Activated T-helper 1 cell treated with anti-CD3 and anti-CD28 coated beads, Interleukin-12 subunit alpha, Interleukin-12 subunit beta, Interleukin-2, Interleukin-4 antibody, amounts not matched to agents 30 ng/mL and 10 ng/mL and 1 ng/mL, durations not matched to agents 14 hours and 24 hours and 36 hours (primary cell): ENCODE results near the gene SPATC1L. TPM values are rescaled to one million over a fixed set of nuclear protein-coding genes. Genes with fewer than 3 reads are reported as not detected.
"Not testable (repeated sequence)": the region's sequence is repeated elsewhere in the genome, so short reads cannot be mapped to it uniquely, and the experiment has no call there.

Experiments used
- DNase-seq: peaks from one replicate; pipeline ENCODE4 v3.0.0; 2021; ENCODE audit warnings: low spot score
- H3K27ac Mint-ChIP-seq: one replicate; pipeline ENCODE4 v1.8.0; 2021; ENCODE audit warnings: mild to moderate bottlenecking, mixed read lengths
- H3K27me3 Mint-ChIP-seq: one replicate; pipeline ENCODE4 v1.8.0; 2022; ENCODE audit warnings: mild to moderate bottlenecking, moderate library complexity, mixed read lengths; ENCODE audit not compliant: insufficient read depth
- H3K36me3 Mint-ChIP-seq: one replicate; pipeline ENCODE4 v1.8.0; 2021; ENCODE audit warnings: low read depth, mixed read lengths
- H3K4me1 Mint-ChIP-seq: one replicate; pipeline ENCODE4 v1.8.0; 2021; ENCODE audit warnings: low read depth, mixed read lengths
- H3K4me3 Mint-ChIP-seq: one replicate; pipeline ENCODE4 v1.8.0; 2021; ENCODE audit warnings: mild to moderate bottlenecking, moderate library complexity, mixed read lengths
- H3K9me3 Mint-ChIP-seq: one replicate; pipeline ENCODE4 v1.8.0; 2021; ENCODE audit warnings: mixed read lengths
- intact Hi-C: fragments of 100-400 bp; cut with micrococcal nuclease; formaldehyde crosslinking; loops from one replicate; pipeline ENCODE4 v1.15.1; 2024
- total RNA-seq: library from RNA; stranded (reverse); gene quantifications from 2 replicates; pipeline ENCODE4 v1.2.3, GENCODE V29; 2022

SPATC1L gene
- total RNA-seq, 1 donor from 2014 or later, result 12.8 TPM

DNA sequence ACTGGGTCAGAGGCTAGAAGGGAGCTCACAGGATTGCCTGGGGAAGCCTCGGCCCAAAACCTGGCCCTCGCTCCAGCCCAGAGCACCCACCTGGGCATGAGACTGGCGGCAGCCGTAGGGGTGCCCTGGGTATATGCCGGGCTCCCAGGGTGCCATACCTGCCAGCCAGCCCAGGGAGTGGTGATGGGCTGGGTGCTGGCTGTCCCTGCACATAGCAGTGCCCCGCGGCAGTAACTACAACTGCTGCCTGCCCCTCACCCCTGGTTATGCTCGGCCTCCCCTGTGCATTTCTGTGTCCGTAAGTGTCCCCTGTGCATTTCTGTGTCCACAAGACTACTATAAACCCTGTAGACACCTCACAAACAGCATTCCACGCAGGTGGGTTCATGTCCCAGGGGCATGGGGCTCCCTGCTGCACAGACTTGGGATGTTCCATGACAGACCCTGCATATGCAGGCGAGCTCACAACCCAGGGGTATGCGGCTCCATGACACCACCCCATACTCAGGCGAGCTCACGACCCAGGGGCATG lies 5.8 kb upstream of the SPATC1L start:
- H3K27ac Mint-ChIP-seq, result no peak overlapping the region
- no peaks in the 10 kb centered on the region for H3K4me1 Mint-ChIP-seq
- intact Hi-C loops, result no loop called here
- H3K27me3 Mint-ChIP-seq, result no peaks in the 10 kb centered on the region
- H3K9me3 Mint-ChIP-seq, result no peaks in the 10 kb centered on the region
- H3K4me3 Mint-ChIP-seq, result no peak overlapping the region
- no peak for DNase-seq
- H3K36me3 Mint-ChIP-seq, result peaks cover 14% of the 10 kb centered on the region

DNA sequence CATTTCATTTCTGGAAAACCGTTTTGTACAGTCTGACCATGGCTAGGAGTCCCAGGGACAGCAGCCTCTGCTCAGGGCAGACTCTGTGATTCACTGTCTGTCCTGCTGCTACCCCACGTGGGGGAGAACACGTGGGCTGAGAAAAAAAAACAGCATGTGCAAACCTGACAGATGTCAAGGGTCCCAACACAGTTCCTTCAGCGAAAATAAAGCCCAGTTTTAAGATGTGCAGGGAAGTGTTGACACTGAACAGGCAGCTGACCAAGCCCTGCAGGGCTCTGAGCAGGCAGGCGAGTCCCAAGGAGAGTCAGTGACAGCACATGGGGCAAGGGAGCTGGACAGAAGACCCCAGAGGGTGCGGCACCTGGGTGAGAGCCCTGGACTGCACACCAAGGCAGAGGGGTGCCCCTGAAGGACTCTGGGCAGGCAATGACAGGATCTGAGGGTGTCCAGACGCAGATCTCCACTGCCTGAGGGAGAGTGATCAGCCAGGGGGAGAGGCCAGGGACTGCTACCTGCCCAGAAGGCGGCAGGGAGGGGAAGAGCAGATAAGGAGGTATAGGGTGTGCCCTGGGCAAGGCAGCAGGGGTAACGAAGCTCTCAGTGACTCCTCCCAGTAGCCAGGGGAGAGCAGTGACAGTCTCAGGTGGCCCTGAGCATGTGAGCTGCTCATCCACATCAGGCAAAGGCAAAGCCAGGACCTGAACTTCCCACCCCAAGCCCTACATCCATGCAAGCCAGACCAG lies 5.1 kb upstream of the SPATC1L start:
- no peaks in the 10 kb centered on the region for H3K4me1 Mint-ChIP-seq
- H3K27ac Mint-ChIP-seq, result no peak overlapping the region
- peaks cover 12% of the 10 kb centered on the region for H3K36me3 Mint-ChIP-seq
- H3K27me3 Mint-ChIP-seq, result no peaks in the 10 kb centered on the region
- H3K4me3 Mint-ChIP-seq, result no peak overlapping the region
- no peak for DNase-seq
- H3K9me3 Mint-ChIP-seq, result no peaks in the 10 kb centered on the region
- intact Hi-C loops, result no loop called here

DNA sequence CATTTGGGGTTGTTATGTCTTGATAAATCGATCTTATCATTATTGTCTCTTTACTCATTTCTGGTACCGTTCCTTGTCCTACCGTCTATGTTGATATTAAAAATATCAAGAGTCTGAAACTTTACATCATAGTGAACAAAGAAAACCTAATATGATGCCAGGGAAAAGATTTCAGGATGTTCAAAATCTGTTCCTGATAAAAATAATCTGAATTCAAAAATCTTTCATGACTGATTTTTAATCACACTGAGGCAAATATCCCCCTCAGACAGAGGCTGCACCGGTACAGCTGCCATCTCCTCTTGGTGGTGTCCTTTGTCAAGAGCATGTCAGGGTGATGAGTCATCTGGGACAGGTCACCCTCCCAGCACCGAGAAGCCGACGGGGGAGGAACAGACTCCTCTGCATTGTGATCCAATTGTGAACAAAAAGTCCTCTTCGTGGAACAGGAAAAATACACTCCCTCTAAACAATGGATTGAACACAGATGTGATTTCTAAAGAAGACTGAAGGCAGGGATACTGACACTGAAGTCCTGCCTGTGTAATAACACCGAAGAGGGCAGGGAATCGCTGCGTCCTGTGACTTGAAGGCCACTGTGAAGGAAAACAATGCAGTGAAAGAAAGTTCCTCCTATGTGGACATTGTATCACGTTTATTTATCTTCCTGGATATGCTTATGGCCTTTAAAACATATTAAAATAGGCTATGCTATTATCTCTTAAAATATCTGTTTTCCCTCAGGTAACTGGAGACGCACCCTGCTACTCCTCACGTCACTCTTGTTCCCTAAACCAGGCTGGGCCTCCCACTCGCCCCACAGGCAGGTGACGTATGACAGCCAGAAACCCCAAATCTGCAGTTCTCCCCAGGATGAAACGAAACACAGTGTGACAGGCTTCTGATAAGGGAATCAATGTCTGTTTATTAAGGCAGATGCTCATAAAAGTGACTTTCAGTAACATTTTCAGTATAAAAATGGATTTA lies 4.3 kb upstream of the SPATC1L start:
- Mint-ChIP-seq H3K4me3 (no peak overlapping the region), H3K36me3 (peaks cover 5% of the 10 kb centered on the region), H3K9me3 (no peaks in the 10 kb centered on the region), H3K4me1 (no peaks in the 10 kb centered on the region), H3K27me3 (no peaks in the 10 kb centered on the region), H3K27ac (no peak overlapping the region)
- no peak for DNase-seq
- intact Hi-C loops, result no loop called here

DNA sequence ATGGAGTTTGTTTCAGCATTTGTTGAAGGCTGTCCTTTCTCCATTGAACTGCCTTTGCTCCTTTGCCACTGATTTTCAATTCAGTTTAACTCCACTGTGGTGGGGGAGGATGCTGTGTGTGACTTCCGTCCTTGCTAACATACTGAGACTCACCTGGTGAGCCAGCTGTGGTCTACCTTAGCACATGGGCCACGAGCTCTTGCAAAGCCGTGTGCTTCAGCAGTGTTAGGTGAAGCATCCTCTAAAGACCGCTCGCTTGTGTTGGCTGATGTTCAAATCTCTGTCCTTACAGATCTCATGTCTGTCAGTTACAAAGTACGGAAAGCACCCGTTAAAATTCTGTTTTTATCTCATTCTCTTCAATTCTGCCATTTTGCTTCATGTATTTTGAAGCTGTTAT lies 3.6 kb upstream of the SPATC1L start:
- Mint-ChIP-seq H3K9me3 (no peaks in the 10 kb centered on the region), H3K4me3 (no peak overlapping the region), H3K36me3 (peaks cover 3% of the 10 kb centered on the region), H3K4me1 (no peaks in the 10 kb centered on the region), H3K27ac (no peak overlapping the region), H3K27me3 (no peaks in the 10 kb centered on the region)
- intact Hi-C loops, result no loop called here
- DNase-seq, result no peak

GRCh38 chr21:46187261-46187660 lies 3.0 kb upstream of the SPATC1L start:
- no peak for DNase-seq
- Mint-ChIP-seq H3K9me3 (no peaks in the 10 kb centered on the region), H3K4me3 (no peak overlapping the region), H3K27me3 (no peaks in the 10 kb centered on the region), H3K27ac (no peak overlapping the region), H3K4me1 (no peaks in the 10 kb centered on the region), H3K36me3 (peaks cover 3% of the 10 kb centered on the region)
- intact Hi-C loops, result no loop called here

DNA sequence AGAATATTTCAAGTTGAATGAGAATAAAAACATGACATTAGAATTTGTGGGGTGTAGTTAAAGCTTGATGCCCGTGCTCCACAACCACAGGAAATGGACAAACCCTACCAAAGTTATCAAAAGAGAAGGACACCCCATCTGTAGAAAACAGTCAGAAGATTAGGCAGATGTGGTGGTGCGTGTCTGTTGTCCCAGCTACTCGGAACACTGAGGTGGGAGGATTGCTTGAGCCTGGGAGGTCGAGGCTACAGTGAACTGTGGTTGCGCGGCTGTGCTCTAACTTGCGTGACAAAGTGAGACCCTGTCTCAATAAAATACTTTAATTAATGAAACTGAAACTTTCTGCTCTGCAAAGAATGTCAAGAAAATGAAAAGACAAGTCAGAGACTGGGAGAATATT lies 1.5 kb upstream of the SPATC1L start:
- Mint-ChIP-seq H3K27ac (no peak overlapping the region), H3K4me3 (no peak overlapping the region)

DNA sequence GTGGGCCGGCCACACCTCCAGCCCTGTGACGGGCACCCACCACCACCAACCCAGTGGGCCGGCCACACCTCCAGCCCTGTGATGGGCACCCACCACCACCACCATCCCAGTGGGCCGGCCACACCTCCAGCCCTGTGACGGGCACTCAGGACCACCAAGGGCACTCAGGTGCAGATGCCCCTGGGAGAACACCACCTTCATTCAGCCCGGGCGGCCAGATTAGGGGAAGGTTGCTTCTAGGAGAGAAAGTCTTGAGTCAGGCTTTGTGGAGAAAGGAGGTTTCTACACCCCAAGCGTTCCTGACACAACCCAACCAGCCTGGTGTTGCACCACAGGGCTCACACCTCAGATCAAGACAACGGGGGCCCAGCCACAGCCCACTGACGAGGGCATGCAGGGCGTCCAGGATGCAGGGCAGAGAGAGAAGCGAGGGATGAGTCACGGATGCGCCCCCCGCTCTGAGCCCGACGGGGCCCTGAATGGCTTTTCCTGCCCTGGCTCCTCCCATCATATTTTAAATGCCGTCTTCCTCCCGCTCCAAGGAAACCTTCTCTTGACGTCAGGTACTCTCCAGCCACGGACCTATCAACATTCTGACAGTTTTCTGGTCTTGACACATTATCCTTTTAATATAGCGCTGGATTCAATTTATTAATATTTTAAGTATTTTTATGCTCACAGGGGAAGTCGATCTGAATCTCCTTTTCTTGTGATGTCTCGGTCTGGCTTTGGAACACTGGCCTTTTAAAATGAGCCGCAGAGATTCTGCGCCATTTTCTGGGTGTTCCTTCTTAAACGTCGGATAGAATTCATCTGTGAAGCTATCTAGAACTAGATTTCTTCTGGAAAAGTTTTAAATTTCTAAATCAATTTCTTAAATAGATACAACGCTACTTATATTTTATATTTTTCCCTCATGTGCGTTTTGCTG lies 631 bp upstream of the SPATC1L start:
- H3K4me1 Mint-ChIP-seq, result no peaks in the 10 kb centered on the region
- DNase-seq, result peak; percentile 72
- H3K27ac Mint-ChIP-seq, result peak overlapping the region; percentile 71
- peaks cover 3% of the 10 kb centered on the region for H3K36me3 Mint-ChIP-seq
- intact Hi-C loops, result loop anchor here (1.0 kb wide), 4 partner anchors 42 to 212 kb away; partner anchors contain the start of genes LSS and PCNT
- H3K27me3 Mint-ChIP-seq, result no peaks in the 10 kb centered on the region
- H3K9me3 Mint-ChIP-seq, result no peaks in the 10 kb centered on the region
- H3K4me3 Mint-ChIP-seq, result peak overlapping the region; percentile 85

More for the DNA sequence above, 1.5 kb upstream of the SPATC1L start:
- no peak for DNase-seq
- Mint-ChIP-seq H3K9me3 (no peaks in the 10 kb centered on the region), H3K36me3 (peaks cover 3% of the 10 kb centered on the region), H3K4me1 (no peaks in the 10 kb centered on the region), H3K27me3 (no peaks in the 10 kb centered on the region)
- intact Hi-C loops, result no loop called here

GRCh38 chr21:46183337-46183909 lies 836 bp downstream of the SPATC1L start:
- intact Hi-C loops, H3K27me3 Mint-ChIP-seq, DNase-seq, H3K9me3 Mint-ChIP-seq, H3K36me3 Mint-ChIP-seq, H3K4me1 Mint-ChIP-seq: not testable (repeated sequence)
- H3K4me3 Mint-ChIP-seq, result peak overlapping the region; percentile 71
- H3K27ac Mint-ChIP-seq, result peak overlapping the region; percentile 61

- Mint-ChIP-seq H3K4me3 (peak overlapping the region; percentile 71), H3K4me1 (no peaks in the 10 kb centered on the region), H3K36me3 (no peaks in the 10 kb centered on the region), H3K27me3 (no peaks in the 10 kb centered on the region), H3K27ac (peak overlapping the region; percentile 61), H3K9me3 (peaks cover under 1% of the 10 kb centered on the region)
- no peak for DNase-seq
- intact Hi-C loops, result no loop called here
Observed at GRCh38 chr21:46182548-46183336, 1.5 kb downstream of the SPATC1L start.

DNA sequence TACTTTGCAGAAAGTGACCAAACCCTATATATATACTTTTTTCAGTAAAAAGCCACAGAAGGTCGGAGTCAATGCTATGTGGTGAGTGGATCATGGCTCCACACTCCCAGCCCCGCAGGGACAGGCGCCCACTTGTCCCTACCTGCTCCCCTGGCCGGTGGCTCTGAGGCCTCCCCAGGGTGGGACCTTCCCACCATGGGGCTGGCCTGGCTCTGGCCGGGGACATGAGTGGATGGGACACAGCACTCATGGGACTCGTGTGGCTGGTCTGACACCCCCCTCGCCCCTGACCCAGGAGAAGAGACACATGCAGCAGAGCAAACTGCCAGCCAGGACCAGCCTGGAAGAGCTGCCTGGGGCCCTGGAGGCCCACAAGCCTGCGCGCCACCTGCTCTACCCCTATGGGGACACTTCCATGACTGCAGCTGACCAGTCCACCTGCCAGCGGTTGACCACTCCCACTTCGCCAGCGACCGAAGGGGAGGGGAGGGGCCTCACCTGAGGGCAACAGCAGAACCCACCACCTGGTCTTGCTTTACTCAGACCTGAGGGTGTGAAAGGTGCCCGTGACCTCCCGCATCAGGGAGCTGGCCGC lies 2.2 kb downstream of the SPATC1L start:
- peak overlapping the region; percentile 33 for H3K4me3 Mint-ChIP-seq
- no peak for DNase-seq
- H3K27ac Mint-ChIP-seq, result no peak overlapping the region

GRCh38 chr21:46181436-46181835 lies 2.8 kb downstream of the SPATC1L start:
- H3K27me3 Mint-ChIP-seq, result no peaks in the 10 kb centered on the region
- no peaks in the 10 kb centered on the region for H3K36me3 Mint-ChIP-seq
- H3K9me3 Mint-ChIP-seq, result peaks cover 9% of the 10 kb centered on the region
- DNase-seq, result no peak
- no peak overlapping the region for H3K27ac Mint-ChIP-seq
- H3K4me1 Mint-ChIP-seq, result no peaks in the 10 kb centered on the region
- intact Hi-C loops, result no loop called here
- H3K4me3 Mint-ChIP-seq, result no peak overlapping the region

More for the DNA sequence above, 2.2 kb downstream of the SPATC1L start:
- H3K4me1 Mint-ChIP-seq, result no peaks in the 10 kb centered on the region
- intact Hi-C loops, result no loop called here
- no peaks in the 10 kb centered on the region for H3K27me3 Mint-ChIP-seq
- peaks cover 5% of the 10 kb centered on the region for H3K9me3 Mint-ChIP-seq
- H3K36me3 Mint-ChIP-seq, result no peaks in the 10 kb centered on the region
